22Rv1 (cell line): ENCODE data around the gene UBE2QL1.

Experiments
- CTCF ChIP-seq: fragments of 450-650 bp; IDR thresholded peaks from 2 replicates; pipeline ENCODE4 v1.5.1; 2017; ENCODE audit warnings: mild to moderate bottlenecking
- ZFX ChIP-seq: fragments of 450-650 bp; IDR thresholded peaks from 2 replicates; pipeline ENCODE4 v1.6.1; 2017; ENCODE audit warnings: antibody characterized with exemption, borderline replicate concordance

- TF ChIP-seq CTCF (no peak), ZFX (no peak)
Measured at GRCh38 chr5:6456766-6457370, 8.2 kb downstream of the UBE2QL1 start.
